Left hindlimb (tissue), 1 donor: Measurements from ENCODE around the gene SLC25A5.
"Not testable (repeated sequence)": the region's sequence is repeated elsewhere in the genome, so short reads cannot be mapped to it uniquely, and the experiment has no call there.

Experiments used
- DNase-seq: peaks from one replicate; pipeline ENCODE4 v3.0.0-alpha.2; 2018

Gene SLC25A5

DNA sequence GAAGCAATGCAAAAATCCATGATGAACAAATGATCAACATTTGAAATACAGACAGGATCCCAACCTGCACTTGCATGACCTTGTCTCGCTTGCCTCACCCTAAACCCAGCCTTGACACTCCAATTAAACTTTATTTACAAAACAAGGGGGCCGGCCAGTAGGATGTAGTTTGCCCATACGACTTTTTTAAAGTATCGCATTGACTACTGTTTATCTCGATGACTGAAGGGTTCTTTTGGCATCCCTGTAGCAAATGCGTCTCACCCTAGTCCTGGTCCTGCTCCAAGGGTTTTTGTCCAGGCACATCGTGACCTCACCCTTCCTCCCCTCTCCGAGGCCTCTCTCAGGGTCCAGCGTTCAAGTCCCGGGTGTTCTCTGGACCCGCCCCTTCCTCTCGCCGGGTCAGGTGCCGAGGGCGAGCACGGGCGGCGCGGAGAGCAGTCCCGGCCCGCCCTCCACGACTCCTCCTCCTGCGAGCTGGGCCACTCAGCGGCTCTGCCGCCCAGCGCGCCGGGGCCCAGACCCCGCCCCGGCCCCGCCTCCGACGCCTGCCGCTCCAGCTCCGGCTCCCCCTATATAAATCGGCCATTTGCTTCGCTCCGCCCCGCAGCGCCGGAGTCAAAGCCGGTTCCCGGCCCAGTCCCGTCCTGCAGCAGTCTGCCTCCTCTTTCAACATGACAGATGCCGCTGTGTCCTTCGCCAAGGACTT lies at the start of gene SLC25A5:
Gene SLC25A5 (plus strand): TSS at position 603 of the 709 bp plus-strand sequence. CDS start 72 bp downstream, at position 675.
- peak; percentile 86 for DNase-seq

DNA sequence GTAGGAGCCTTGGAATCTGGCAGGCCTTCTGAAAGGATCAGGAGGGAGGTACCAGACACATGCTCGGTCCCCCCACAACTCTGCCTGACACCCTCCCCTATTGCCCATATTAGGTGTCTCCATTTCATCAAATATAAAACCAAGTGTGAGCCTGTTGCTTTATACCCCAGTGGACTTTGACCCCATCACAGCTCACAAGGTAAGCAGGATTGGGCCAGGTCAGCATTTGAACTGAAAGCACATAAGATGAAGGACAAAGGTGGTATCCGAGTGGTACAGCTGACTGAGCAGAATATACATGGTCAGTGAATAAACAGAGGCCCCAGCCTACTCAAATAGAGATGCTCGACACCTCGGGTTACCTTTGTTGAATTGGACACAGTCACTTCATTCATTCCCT lies 49.1 kb upstream of the SLC25A5 start:
- DNase-seq = no peak

DNA sequence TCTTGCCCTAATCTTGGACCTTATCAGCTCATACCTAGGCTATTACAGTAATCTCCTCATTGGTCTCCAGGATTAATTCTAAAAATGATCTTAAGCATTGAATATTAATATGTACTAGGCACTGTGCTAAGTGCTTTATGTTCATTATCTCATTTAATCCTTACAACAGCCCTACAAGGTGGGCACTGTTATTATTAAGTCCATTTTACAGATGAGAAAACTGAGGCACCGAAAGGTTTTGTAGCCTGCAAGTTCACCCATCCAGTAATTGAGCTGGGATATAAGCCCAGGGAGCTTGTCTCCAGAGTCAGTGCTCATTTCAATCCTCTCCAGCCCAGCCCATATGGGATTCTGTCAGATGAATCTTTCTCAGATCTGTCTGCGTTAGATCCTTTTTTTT lies 48.3 kb upstream of the SLC25A5 start:
- no peak for DNase-seq

DNA sequence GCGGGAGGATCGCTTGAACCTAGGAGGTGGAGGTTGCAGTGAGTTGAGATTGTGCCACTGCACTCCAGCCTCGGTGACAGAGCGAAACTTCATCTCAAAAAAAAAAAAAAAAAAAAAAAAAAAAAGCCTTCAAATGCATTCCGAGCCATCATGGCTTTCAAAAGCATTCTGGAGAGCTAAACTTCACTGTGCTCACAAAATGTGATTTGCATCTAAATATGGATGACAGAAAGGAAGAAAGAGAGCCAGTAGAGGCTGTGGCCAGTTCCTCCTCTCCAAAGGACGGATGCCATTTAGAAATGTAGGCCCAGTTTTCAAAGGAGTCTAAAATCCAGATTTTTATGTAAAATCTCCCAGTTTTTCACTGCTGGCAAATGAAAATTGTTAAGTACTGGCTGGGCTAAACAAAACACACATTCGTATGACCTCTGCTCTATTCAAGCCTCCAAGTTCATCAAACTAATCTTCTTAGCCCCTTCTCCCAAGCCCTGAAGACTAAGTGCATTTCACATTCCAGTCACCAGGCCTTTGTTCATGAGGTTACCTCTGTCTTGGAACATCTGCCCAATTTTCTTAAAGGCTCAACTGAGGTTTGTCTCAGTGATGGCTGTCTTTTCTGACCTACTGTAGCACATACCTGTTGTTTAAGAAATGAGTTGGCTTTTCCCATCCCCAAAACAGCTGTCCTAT lies 47.1 kb upstream of the SLC25A5 start:
- no peak for DNase-seq

DNA sequence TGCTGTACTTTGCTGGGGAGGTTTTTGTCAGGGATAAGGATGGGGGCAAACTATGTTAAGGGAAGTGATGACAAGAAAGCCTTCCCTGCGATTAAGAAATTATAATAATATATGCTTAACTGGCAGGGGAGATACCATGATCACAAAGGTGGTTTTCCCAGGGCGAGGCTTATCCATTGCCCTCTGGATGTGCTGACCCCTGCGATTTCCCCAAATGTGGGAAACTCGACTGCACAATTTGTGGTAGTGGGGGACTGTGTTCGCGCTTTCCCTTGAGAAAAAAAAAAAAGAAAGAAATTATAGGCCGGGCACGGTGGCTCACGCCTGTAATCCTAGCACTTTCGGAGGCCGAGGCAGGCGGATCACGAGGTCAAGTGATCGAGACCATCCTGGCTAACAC lies 44.6 kb upstream of the SLC25A5 start:
- DNase-seq = no peak

DNA sequence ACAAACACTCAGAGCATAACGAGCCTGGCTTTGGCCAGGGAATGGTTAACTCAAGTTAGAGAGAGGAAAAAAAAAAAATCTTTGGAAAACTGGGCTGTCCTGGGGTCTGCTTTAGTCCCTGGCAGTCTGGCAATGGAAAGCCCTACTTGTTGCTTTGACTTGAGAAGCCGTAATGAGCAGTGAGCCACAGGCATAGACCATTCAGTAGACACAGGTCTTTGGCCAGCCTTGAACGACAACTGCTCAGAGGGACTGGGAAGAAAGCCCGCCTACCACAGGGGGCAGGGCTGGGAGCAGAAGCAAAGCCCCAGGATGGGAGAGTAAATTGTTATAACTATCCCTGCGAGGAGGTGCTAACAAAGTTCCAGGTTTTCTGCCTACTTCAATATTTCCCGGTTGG lies 43.2 kb upstream of the SLC25A5 start:
- DNase-seq = no peak

DNA sequence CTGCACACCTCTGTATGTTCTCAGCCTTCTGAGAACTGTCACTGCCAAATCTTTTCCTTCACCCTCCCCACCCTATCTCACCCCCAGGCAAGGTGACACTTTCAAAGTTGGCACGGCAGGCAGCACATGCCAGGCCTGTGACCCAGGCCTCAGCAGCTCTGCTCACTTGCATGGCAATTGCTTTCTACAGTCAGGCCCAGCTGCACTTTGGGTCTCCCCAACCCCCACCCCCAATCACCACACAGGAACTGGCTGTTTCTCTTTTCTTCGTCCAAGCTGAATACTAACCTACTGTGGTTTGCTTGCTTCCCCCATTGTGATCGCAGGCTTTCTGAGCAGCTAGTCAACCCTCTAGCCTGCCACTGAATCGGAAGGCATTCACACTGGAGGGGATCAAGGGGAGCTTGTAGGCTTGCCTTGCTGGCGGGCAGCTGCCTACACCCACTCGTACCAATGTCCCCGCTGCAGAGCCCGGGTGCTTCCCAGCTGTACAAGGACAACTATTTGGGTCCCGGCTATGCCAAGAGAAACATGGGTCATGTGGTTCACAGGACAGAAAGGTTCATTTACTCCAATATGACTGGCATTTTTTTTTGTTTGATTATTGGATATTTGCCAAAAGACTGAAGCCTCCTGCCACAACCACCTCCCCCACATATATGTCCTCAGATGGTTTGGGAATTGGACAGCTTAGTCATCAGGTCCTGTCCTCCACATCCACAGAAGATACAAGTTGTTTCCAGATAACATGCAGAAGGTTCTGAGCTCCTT lies 41.0 kb upstream of the SLC25A5 start:
- peak; percentile 28 for DNase-seq

DNA sequence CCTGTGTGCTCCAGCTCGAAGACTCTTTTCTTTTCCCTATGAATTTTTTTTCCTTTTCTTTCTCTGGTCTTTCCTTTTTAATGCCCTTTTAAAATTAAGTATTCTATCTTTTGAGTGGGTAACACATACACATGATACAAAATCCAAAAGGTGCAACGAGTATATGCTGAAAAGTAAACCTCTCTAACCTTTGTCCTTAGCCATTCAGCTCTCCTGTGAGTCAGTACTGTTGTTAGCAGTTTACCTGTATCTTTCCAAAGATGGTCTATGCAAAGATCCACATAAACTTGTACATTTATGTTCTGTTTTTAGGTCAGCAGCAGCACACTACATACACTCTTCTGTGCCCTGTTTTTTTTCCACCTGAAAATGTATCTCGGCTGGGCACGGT lies 40.5 kb upstream of the SLC25A5 start:
- no peak for DNase-seq

DNA sequence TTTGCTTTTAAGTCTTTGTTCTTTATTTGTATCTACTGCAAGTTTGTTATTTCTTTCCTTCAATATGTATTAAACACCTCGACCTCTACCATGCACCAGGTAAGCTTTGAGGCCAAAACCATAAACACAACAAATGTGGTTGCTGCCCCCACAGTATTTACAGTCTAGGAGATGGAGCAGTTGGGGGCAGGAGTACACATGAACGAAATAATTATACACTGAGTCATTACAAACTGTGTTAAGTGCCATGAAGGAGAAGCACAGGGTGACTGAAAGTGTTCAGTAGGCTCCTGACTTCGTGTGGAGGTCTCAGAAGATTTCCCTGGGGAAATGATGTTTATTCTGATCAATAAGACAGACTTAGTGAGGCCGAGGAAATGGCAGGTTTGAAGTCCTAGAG lies 38.8 kb upstream of the SLC25A5 start:
- no peak for DNase-seq

DNA sequence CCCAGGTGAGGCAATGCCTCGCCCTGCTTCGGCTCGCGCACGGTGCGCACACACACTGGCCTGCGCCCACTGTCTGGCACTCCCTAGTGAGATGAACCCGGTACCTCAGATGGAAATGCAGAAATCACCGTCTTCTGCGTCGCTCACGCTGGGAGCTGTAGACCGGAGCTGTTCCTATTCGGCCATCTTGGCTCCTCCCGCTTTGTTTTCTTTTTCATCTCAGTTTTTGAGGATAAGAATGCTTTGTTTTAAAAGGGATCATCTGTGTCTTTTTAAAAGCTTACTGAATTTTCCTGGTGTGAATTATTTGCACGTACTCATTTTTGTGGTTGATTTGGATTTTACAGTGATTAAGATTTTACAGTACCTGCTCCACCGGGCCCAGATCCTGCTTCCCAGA lies 26.9 kb upstream of the SLC25A5 start:
- DNase-seq = not testable (repeated sequence)

DNA sequence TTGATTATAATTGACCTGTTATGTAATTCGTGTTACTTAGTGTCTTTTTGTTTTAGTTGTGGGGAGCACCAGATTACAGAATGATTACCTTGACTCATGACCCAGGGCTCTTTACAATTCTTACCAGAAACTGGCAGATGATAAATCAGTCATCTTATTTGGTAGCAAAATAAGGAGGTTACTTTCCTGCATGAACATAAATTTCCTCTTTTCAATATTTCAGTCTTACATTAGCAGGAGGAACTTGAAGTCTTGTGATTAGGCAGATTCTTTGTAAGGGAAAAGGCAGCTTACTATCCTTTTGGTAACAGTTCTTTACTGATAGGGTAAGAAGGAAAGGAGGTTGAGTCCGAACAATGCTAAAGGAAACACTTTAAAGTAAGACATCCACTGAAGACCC lies 26.0 kb upstream of the SLC25A5 start:
- no peak for DNase-seq

DNA sequence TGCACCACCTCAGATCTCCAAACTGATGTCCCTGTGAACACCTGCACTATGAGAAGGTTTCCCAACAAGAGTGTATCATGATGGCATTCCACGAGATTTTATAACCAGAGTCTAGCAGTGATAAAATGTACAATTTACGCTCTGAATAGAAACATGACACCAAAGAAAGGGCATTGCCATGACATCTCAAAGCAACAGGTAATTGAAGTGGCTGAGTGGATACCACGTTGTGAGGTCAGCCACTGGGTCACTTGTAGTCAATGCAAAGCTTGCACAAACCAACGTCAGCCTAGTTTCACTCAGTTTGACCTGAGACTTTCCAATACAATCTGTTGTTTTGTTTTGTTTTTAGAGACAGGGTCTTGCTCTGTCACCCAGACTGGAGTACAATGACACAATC lies 15.0 kb upstream of the SLC25A5 start:
- DNase-seq = no peak

DNA sequence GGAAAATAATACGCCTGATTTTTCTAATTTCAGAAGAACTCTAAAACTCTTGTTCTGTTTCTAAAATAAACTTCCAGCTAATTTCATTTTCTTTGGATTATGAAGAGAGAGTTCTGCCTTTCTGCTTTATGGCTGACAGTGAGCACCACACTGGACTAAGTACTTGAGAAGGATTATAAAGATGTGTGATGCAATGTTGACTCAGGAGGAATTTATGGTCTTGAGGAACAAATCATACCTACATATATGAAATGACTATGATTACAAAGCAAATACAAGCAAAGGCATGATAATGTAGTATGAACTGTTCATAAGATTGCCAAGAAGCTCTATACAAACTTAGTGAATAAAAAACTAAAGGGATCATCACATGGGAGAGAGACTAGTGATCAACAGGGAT lies 13.0 kb upstream of the SLC25A5 start:
- no peak for DNase-seq

DNA sequence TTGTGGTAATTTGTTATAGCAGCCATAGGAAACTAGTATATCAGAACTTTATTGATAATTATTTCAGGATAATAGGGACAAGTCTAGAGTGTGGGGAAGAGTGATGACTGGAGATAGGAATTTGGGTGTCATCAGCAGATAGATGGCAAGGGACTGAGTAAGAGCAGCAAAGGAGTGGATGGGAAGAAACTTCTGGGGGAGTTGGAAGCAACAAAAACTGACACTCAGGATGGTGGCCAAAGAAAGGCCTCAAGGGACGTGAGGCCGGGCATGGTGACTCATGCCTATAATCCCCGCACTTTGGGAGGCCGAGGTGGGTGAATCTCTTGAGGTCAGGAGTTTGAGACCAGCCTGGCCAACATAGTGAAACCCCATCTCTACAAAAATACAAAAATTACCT lies 9.1 kb upstream of the SLC25A5 start:
- DNase-seq = no peak

DNA sequence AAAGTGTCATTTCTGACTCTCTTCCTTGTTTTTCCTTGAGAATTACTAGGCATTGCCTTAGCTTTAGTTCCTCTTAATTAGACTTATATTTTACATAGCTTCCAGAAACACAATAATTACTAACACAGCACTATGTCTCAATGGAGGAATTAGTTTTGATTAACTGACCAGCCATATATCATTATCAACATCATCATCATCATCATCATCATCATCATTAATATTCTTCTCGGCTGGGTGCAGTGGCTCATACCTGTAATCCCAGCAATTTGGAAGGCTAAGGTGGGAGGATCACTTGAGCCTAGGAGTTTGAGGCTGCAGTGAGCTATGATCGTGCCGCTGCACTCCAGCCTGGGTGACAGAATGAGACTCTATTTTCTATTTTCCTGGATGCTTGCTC lies 2.7 kb upstream of the SLC25A5 start:
- no peak for DNase-seq

DNA sequence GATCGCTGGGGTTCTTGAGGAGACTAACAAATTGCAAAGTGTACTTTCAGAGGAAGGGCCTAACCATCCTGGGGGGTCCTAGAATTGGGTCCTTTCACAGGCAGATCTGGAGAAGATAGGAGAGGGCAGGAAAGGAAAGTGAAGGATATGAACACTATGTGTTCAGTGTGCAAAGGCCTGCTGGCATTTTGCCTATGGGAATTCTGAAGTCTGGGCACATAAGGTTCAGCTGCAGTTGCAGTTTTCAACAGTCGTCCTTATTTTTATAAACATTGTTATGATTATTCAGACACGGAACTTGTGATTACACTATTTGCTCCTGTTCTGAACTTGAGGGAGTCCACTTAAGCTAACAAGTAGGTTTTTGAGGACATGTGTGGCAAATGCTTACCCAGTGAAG lies 1.3 kb upstream of the SLC25A5 start:
- DNase-seq = no peak

DNA sequence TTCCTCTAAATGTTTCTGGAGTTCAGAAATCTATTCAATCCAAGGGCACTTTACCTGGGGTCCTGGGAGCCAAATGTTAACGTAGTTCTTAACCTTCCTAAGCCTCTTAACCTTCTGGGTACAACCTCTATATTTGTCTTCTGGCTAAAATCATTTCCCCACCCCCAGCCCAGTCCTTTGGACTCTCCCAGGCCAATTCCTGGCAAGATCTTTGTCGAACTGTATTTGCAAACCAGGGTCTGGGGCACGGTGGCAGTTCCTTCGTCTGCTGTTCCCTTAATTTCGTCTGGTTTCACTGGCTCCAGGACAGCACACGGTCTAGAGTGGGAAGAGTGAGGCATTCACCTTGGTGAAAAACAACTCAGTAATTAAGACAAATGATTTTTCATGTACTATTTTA lies 811 bp upstream of the SLC25A5 start:
- no peak for DNase-seq

DNA sequence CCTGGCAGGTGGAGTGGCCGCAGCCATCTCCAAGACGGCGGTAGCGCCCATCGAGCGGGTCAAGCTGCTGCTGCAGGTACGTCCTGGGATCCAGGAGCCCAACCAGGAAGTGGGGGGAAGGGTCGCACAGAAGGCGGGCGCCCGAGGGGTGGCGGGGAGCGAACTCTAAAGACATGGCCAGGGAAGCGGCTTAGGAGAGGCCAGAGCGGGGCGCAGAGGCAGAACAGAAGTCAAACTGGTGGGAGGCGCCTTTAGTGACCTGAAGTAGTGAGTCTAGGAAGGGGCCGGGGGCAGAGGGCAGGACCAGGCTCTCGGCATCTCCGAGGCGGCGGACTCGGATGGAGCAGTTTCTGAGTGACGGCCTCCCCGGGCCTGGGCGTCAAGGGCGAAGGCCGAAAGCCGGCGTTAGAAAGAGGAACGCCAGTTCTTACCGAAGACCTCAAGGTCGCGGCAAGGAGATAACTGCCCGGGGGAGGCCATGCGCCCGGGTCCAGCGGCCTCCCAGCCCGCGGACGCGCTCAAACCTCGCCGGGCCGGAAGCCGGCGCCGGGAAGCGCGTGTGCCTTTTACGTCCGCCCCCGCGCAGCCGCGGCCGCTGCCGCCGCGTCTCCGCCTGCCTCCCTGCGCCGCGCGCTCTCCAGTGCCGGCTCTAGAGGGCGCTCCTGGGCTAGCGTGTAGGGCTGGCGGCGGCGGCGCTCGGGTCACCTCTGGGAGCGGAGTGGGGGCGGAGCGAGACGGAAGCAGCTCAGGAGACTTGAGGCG lies 488 bp downstream of the SLC25A5 start:
- peak; percentile 89 for DNase-seq

DNA sequence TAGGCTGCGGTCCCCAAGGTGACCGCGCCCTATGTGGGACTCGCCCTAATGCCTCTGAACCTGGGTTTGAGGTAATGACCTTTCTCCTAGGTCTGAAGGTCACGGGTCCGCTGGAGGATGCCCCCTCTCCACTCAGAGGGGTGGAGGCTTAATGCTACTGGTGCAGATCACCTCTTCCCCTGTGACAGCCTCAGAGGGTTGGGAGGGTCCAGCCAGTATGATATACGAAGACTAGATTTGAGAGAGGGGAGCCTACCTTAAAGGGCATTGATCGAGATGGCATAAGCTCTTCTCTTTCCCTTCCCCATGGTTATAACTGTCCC lies 1.0 kb downstream of the SLC25A5 start:
- no peak for DNase-seq

DNA sequence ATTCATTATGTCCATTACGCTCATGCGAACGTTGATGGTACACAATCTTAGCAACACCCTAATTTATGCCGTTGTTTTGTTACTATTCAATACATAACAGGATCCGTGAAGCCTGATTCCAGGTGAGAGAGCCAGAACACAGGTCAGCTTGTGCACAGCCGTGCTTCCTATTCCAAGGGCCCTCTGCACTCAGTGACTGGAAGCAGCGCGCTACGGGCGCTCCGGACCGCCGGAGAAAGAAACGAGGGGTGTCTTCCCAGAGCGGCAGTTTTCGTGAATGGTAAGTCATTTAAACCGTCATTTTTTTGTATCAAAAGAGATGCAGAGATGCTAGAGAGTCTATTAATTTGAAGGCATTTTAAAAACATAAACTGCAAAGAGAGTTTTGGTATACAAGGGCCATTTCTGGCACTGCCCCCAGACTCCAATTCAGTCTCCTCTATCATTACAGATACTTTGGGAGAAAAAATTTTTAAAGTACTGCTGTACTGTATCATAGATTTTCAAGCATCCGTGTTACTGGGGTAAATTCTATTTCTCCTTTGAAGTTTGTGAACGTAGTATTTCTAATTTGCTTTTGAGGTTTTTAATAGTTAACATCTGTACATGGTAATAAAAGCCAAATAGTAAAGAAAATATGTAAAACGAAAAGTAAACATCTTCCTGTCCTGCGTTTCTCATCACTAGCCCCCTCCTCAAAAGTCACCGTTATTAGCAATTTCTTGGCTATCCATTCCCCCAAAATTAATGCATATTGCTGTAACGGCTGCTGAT lies 6.6 kb downstream of the SLC25A5 start:
- DNase-seq = no peak

DNA sequence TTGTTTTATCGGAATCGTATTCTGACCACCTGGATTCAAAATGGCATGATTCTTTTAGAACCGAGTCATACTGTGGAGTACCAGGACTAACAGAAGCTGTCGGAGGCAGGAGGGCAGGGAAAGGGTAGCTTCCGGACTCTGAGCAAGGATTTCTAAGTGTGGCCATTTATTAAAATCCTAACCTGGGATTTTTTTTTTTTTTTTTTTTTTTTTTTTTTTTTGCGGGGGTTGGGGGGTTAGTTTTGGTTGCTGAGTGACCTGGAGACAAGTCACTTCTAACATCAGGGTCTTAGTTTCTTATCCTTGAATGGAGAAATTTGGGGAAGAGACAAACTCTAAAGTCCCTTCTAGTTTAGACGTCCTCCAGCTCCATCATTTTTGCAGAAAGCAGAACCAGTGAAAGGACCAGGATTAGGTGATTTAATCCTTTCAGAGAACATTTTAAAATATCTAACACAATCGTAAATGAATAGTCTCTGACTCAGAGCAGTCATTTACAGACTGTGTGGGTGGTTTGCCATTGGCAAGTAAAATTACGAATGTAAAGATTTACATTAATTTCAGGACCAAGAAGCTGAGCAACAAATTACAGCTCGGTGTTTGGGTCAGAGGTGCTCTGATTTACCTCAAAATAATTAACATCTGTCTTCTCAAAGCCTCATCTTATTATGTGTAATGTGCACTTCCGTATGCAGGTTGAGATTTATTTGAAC lies 7.3 kb downstream of the SLC25A5 start:
- no peak for DNase-seq

DNA sequence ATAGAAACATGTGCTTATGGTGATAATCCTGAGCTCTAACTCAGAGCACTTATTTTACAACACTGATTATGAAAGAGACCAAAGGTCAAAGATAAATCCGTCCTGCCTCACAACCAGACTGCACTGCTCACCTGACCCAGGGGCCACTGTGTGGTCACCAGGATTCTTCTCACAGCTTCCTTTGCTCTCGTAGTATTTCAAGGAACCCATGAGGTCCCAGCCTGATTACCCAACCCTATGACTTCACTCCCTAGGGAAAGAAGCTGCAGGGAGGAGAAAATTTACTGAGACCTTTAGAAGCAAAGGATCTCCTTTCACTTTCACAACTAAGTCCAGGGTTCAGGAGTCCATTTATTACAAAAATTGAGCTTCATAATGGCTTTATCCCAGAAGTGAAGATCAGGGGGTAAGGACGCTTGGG lies 9.6 kb downstream of the SLC25A5 start:
- no peak for DNase-seq
